SK-N-SH treated with all-trans-retinoic acid at 6 μM for 48 hours (cell line): Measurements from ENCODE around the gene CEP85.

Experiments
- ATAC-seq: fragments of 200-7000 bp; cut with Tn5 transposase; 3 replicates; pipeline ENCODE4 v1.9.1; 2020; ENCODE audit warnings: mild to moderate bottlenecking, moderate library complexity
- CSDC2 ChIP-seq: fragments of 250-450 bp; sonication (Bioruptor Pico); IDR thresholded peaks from 2 replicates; pipeline ENCODE4 v1.5.0; 2020; ENCODE audit warnings: mild to moderate bottlenecking, moderate library complexity
- ESRRG ChIP-seq: fragments of 250-450 bp; sonication (Bioruptor Pico); IDR thresholded peaks from 2 replicates; pipeline ENCODE4 v1.6.1; 2021; ENCODE audit warnings: mild to moderate bottlenecking
- GLIS3 ChIP-seq: fragments of 250-450 bp; sonication (Bioruptor Pico); IDR thresholded peaks from 2 replicates; pipeline ENCODE4 v1.5.0; 2020; ENCODE audit warnings: mild to moderate bottlenecking, moderate library complexity
- OSR1 ChIP-seq: fragments of 250-450 bp; sonication (Bioruptor Pico); IDR thresholded peaks from 2 replicates; pipeline ENCODE4 v1.8.0; 2022; ENCODE audit warnings: moderate library complexity, mild to moderate bottlenecking, inconsistent platforms
- PPARA ChIP-seq: fragments of 250-450 bp; sonication (Bioruptor Pico); IDR thresholded peaks from 2 replicates; pipeline ENCODE4 v1.5.0; 2020; ENCODE audit warnings: mild to moderate bottlenecking, borderline replicate concordance
- RARB ChIP-seq: fragments of 250-450 bp; sonication (Bioruptor Pico); IDR thresholded peaks from 2 replicates; pipeline ENCODE4 v1.8.0; 2021; ENCODE audit warnings: mild to moderate bottlenecking, moderate library complexity
- SNAI2 ChIP-seq: fragments of 250-450 bp; sonication (Bioruptor Pico); IDR thresholded peaks from 2 replicates; pipeline ENCODE4 v1.5.0; 2020; ENCODE audit warnings: mild to moderate bottlenecking, moderate library complexity
- TCF4 ChIP-seq: fragments of 250-450 bp; sonication (Bioruptor Pico); IDR thresholded peaks from 2 replicates; pipeline ENCODE4 v1.8.0; 2021; ENCODE audit warnings: mild to moderate bottlenecking, moderate library complexity, borderline replicate concordance
- ZC3H10 ChIP-seq: fragments of 250-450 bp; sonication (Bioruptor Pico); IDR thresholded peaks from 2 replicates; pipeline ENCODE4 v1.5.1; 2021; ENCODE audit warnings: mild to moderate bottlenecking, moderate library complexity
- ZFP3 ChIP-seq: fragments of 250-450 bp; sonication (Bioruptor Pico); IDR thresholded peaks from 2 replicates; pipeline ENCODE4 v1.5.0; 2020; ENCODE audit warnings: mild to moderate bottlenecking, moderate library complexity
- ZFP30 ChIP-seq: fragments of 450-650 bp; formaldehyde crosslinking; IDR thresholded peaks from 2 replicates; pipeline ENCODE4 v1.5.0; 2022; ENCODE audit warnings: mild to moderate bottlenecking, moderate library complexity
- ZNF565 ChIP-seq: fragments of 450-650 bp; formaldehyde crosslinking; conservative IDR thresholded peaks from 2 replicates; pipeline ENCODE4 v1.5.0; 2020; ENCODE audit warnings: low read depth, mild to moderate bottlenecking, moderate library complexity
- ZNF70 ChIP-seq: fragments of 450-650 bp; formaldehyde crosslinking; IDR thresholded peaks from 2 replicates; pipeline ENCODE4 v1.5.0; 2020; ENCODE audit warnings: mild to moderate bottlenecking, moderate library complexity
- ZNF8 ChIP-seq: fragments of 450-650 bp; formaldehyde crosslinking; IDR thresholded peaks from 2 replicates; pipeline ENCODE4 v1.5.0; 2020; ENCODE audit warnings: mild to moderate bottlenecking, moderate library complexity
- TF ChIP-seq, protein P1 (sequence below): fragments of 250-450 bp; sonication (Bioruptor Pico); IDR thresholded peaks from 2 replicates; pipeline ENCODE4 v1.8.0; 2021; ENCODE audit warnings: low read depth, mild to moderate bottlenecking, moderate library complexity, borderline replicate concordance
- TF ChIP-seq, protein P2 (sequence below): fragments of 250-450 bp; sonication (Bioruptor Pico); IDR thresholded peaks from 2 replicates; pipeline ENCODE4 v1.5.1; 2021; ENCODE audit warnings: mild to moderate bottlenecking, moderate library complexity
- TF ChIP-seq, protein P3 (sequence below): fragments of 250-450 bp; sonication (Bioruptor Pico); IDR thresholded peaks from 2 replicates; pipeline ENCODE4 v1.5.1; 2020; ENCODE audit warnings: low read depth, mild to moderate bottlenecking, moderate library complexity
- TF ChIP-seq, protein P4 (sequence below): fragments of 250-450 bp; sonication (Bioruptor Pico); IDR thresholded peaks from 2 replicates; pipeline ENCODE4 v1.8.0; 2020; ENCODE audit warnings: mild to moderate bottlenecking, moderate library complexity, borderline replicate concordance

Gene CEP85

DNA sequence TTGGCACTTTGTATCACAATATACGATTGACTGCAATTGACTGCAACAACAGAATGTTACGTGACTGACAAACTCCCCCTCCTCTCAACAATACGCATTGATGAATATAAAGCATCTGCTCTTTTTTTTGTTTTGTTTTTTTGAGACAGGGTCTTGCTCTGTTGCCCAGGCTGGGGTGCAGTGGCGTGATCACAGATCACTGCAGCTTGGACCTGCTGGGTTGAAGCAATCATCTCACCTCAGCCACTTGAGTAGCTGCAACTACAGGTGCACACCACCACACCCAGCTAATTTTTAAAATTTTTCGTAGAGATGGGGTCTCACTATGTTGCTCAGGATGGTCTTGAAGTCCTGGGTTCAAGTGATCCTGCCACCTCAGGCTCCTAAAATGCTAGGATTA is 21.3 kb upstream of the CEP85 start:
- no peak for ATAC-seq

DNA sequence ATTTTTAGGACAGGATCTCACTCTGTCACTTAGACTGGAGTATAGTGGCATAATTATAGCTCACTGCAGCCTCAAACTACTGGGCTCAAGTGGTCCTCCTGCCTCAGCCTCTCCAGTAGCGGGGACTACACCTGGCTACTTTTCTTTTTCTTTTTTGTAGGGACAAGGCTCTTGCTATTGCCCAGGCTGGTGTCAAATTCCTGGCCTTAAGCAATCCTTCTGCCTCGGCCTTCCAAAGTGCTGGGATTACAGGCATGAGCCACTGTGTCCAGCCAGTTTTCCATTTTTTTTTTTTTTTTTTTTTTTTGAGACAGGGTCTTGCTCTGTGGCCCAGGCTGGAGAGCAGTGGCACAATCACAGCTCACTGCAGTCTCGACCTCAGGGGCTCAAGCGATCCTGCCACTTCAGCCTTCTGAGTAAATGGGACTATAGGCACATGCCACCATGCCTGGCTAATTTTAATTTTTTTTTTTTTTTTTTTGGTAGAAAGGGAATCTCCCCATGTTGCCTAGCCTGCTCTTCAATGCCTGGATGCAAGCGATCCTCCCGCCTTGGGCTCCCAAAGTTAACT is 20.6 kb upstream of the CEP85 start:
- ATAC-seq: no peak

More for the DNA sequence above, 21.3 kb upstream of the CEP85 start:
- TF ChIP-seq, protein P1, sequence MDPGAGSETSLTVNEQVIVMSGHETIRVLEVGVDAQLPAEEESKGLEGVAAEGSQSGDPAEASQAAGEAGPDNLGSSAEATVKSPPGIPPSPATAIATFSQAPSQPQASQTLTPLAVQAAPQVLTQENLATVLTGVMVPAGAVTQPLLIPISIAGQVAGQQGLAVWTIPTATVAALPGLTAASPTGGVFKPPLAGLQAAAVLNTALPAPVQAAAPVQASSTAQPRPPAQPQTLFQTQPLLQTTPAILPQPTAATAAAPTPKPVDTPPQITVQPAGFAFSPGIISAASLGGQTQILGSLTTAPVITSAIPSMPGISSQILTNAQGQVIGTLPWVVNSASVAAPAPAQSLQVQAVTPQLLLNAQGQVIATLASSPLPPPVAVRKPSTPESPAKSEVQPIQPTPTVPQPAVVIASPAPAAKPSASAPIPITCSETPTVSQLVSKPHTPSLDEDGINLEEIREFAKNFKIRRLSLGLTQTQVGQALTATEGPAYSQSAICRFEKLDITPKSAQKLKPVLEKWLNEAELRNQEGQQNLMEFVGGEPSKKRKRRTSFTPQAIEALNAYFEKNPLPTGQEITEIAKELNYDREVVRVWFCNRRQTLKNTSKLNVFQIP (CRISPR knock-in tag): no peak
- TF ChIP-seq ZFP30 (no peak), RARB (CRISPR knock-in tag) (no peak), SNAI2 (CRISPR knock-in tag) (no peak), GLIS3 (CRISPR knock-in tag) (no peak), ZFP3 (CRISPR knock-in tag) (no peak), TCF4 (CRISPR knock-in tag) (no peak), CSDC2 (CRISPR knock-in tag) (no peak), ZNF70 (CRISPR knock-in tag) (no peak), ZC3H10 (no peak), OSR1 (CRISPR knock-in tag) (no peak)
- TF ChIP-seq, protein P2, sequence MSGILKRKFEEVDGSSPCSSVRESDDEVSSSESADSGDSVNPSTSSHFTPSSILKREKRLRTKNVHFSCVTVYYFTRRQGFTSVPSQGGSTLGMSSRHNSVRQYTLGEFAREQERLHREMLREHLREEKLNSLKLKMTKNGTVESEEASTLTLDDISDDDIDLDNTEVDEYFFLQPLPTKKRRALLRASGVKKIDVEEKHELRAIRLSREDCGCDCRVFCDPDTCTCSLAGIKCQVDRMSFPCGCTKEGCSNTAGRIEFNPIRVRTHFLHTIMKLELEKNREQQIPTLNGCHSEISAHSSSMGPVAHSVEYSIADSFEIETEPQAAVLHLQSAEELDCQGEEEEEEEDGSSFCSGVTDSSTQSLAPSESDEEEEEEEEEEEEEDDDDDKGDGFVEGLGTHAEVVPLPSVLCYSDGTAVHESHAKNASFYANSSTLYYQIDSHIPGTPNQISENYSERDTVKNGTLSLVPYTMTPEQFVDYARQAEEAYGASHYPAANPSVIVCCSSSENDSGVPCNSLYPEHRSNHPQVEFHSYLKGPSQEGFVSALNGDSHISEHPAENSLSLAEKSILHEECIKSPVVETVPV: no peak
- TF ChIP-seq, protein P3, sequence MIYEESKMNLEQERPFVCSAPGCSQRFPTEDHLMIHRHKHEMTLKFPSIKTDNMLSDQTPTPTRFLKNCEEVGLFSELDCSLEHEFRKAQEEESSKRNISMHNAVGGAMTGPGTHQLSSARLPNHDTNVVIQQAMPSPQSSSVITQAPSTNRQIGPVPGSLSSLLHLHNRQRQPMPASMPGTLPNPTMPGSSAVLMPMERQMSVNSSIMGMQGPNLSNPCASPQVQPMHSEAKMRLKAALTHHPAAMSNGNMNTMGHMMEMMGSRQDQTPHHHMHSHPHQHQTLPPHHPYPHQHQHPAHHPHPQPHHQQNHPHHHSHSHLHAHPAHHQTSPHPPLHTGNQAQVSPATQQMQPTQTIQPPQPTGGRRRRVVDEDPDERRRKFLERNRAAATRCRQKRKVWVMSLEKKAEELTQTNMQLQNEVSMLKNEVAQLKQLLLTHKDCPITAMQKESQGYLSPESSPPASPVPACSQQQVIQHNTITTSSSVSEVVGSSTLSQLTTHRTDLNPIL (CRISPR knock-in tag): no peak
- TF ChIP-seq, all 23 proteins: peak for 0

GRCh38 chr1:26215246-26215645 is 18.8 kb upstream of the CEP85 start:
- TF ChIP-seq, protein P3 (CRISPR knock-in tag): no peak
- no peak for TF ChIP-seq OSR1 (CRISPR knock-in tag)
- TF ChIP-seq CSDC2 (CRISPR knock-in tag): no peak
- no peak for TF ChIP-seq ZNF70 (CRISPR knock-in tag)
- TF ChIP-seq RARB (CRISPR knock-in tag): no peak
- TF ChIP-seq GLIS3 (CRISPR knock-in tag): no peak
- TF ChIP-seq, protein P2: no peak
- TF ChIP-seq ZNF8 (CRISPR knock-in tag): no peak
- no peak for ATAC-seq

More for the DNA sequence above, 20.6 kb upstream of the CEP85 start:
- TF ChIP-seq, protein P2: no peak

- TF ChIP-seq, protein P2: no peak
- TF ChIP-seq RARB (CRISPR knock-in tag): no peak
- TF ChIP-seq, protein P4, sequence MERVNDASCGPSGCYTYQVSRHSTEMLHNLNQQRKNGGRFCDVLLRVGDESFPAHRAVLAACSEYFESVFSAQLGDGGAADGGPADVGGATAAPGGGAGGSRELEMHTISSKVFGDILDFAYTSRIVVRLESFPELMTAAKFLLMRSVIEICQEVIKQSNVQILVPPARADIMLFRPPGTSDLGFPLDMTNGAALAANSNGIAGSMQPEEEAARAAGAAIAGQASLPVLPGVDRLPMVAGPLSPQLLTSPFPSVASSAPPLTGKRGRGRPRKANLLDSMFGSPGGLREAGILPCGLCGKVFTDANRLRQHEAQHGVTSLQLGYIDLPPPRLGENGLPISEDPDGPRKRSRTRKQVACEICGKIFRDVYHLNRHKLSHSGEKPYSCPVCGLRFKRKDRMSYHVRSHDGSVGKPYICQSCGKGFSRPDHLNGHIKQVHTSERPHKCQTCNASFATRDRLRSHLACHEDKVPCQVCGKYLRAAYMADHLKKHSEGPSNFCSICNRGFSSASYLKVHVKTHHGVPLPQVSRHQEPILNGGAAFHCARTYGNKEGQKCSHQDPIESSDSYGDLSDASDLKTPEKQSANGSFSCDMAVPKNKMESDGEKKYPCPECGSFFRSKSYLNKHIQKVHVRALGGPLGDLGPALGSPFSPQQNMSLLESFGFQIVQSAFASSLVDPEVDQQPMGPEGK (CRISPR knock-in tag): no peak
- TF ChIP-seq, protein P1 (CRISPR knock-in tag): no peak
- TF ChIP-seq ZNF565: no peak
- TF ChIP-seq ZFP3 (CRISPR knock-in tag): no peak
- TF ChIP-seq ZNF8 (CRISPR knock-in tag): no peak
- no peak for TF ChIP-seq GLIS3 (CRISPR knock-in tag)
- TF ChIP-seq ZFP30: no peak
- no peak for TF ChIP-seq PPARA (CRISPR knock-in tag)
- no peak for TF ChIP-seq ESRRG (CRISPR knock-in tag)
- TF ChIP-seq, all 23 proteins: peak for 0
- no peak for ATAC-seq
Measured at GRCh38 chr1:26218906-26219494, 15.0 kb upstream of the CEP85 start.
